H1 (cell line): ENCODE results near the gene ARHGEF1. TPM values are rescaled to one million over a fixed set of nuclear protein-coding genes. Genes with fewer than 3 reads are reported as not detected.

Experiments
- CTCF ChIA-PET: fragments of 300-600 bp; sonication (Branson Sonifier 250); formaldehyde crosslinking; loops from one replicate; lab custom pipeline; 2021; ENCODE audit not compliant: partially characterized antibody; lab: Charles Lee
- POLR2A ChIA-PET: fragments of 300-600 bp; sonication (Branson Sonifier 250); formaldehyde crosslinking; loops from one replicate; lab custom pipeline; 2021; ENCODE audit warnings: inconsistent platforms; ENCODE audit not compliant: partially characterized antibody; lab: Charles Lee
- DNase-seq, 2 experiments: peaks; one replicate each; pipeline versions ENCODE4 v3.0.0 to v3.0.0-alpha.2; 2010 to 2022; ENCODE audit warnings: low spot score in 2 of 2, low read depth in 1 of 2, mixed read lengths in 1 of 2
- FAIRE-seq: peaks from 2 replicates; lab custom pipeline; 2011; peaks lifted over from hg19 to GRCh38; lab: Jason Lieb, UNC
- H2AFZ ChIP-seq: 2 replicates; pipeline ENCODE4 v1.8.1; 2012; ENCODE audit warnings: low read length, inconsistent platforms
- H2AK5ac ChIP-seq: 2 replicates; pipeline ENCODE4 v1.6.1; 2013; ENCODE audit warnings: low read depth, low read length
- H2BK120ac ChIP-seq: replicated peaks from 2 replicates; pipeline ENCODE3; 2013; ENCODE audit warnings: low read depth, low read length, inconsistent platforms
- H2BK12ac ChIP-seq: 2 replicates; pipeline ENCODE4 v1.6.1; 2013; ENCODE audit warnings: low read depth, low read length
- H2BK15ac ChIP-seq: 2 replicates; pipeline ENCODE4 v1.6.1; 2013; ENCODE audit warnings: low read length
- H2BK20ac ChIP-seq: 2 replicates; pipeline ENCODE4 v1.6.1; 2013; ENCODE audit warnings: low read length
- H2BK5ac ChIP-seq: 2 replicates; pipeline ENCODE4 v1.6.1; 2013; ENCODE audit warnings: low read depth, low read length
- H3K14ac ChIP-seq: 2 replicates; pipeline ENCODE4 v1.6.1; 2013; ENCODE audit warnings: inconsistent platforms; ENCODE audit not compliant: insufficient read length
- H3K18ac ChIP-seq: 2 replicates; pipeline ENCODE4 v1.6.1; 2013; ENCODE audit warnings: low read length; ENCODE audit errors: extremely low read depth
- H3K23ac ChIP-seq: 2 replicates; pipeline ENCODE4 v1.6.1; 2013; ENCODE audit warnings: inconsistent platforms; ENCODE audit not compliant: insufficient read length
- H3K23me2 ChIP-seq: 2 replicates; pipeline ENCODE4 v1.6.1; 2013; ENCODE audit warnings: low read depth, low read length
- H3K27ac ChIP-seq: 2 replicates; pipeline ENCODE4 v1.6.1; 2011; ENCODE audit warnings: low read depth, low read length, inconsistent platforms
- H3K27me3 ChIP-seq, 4 experiments: replicated peaks in 1 of 4; 1 replicate in 1 of 4; 2 replicates in 3 of 4; pipeline versions ENCODE4 v1.6.1 to v1.8.1; 2011 to 2013; ENCODE audit warnings: low read length in 3 of 4, mild to moderate bottlenecking in 3 of 4, inconsistent platforms in 2 of 4, mixed read lengths in 2 of 4, moderate library complexity in 1 of 4; ENCODE audit not compliant: control insufficient read depth in 3 of 4, insufficient read depth in 3 of 4; ENCODE audit errors: extremely low read depth in 1 of 4
- H3K36me3 ChIP-seq, 4 experiments: 2 replicates each; pipeline versions ENCODE4 v1.6.1 to v1.8.1; 2011 to 2013; ENCODE audit warnings: mild to moderate bottlenecking in 4 of 4, low read length in 3 of 4, moderate library complexity in 2 of 4, control low read depth in 1 of 4, inconsistent platforms in 1 of 4; ENCODE audit not compliant: insufficient read depth in 4 of 4, control insufficient read depth in 2 of 4
- H3K4ac ChIP-seq: replicated peaks from 2 replicates; pipeline ENCODE3; 2013; ENCODE audit warnings: low read length, low read depth, mixed read lengths, inconsistent platforms; ENCODE audit not compliant: insufficient read length
- H3K4me1 ChIP-seq, 4 experiments: replicated peaks in 1 of 4; 1 replicate in 1 of 4; 2 replicates in 3 of 4; pipeline versions ENCODE4 v1.6.1 to v1.8.1; 2011 to 2013; ENCODE audit warnings: low read length in 3 of 4, inconsistent platforms in 2 of 4, mixed read lengths in 1 of 4; ENCODE audit not compliant: insufficient read depth in 4 of 4, control insufficient read depth in 3 of 4
- H3K4me2 ChIP-seq, 2 experiments: 2 replicates each; pipeline versions ENCODE4 v1.6.1 to v1.8.1; 2011 to 2013; ENCODE audit warnings: low read depth in 2 of 2, low read length in 2 of 2, control low read depth in 1 of 2, inconsistent platforms in 1 of 2, mild to moderate bottlenecking in 1 of 2; ENCODE audit not compliant: insufficient read depth in 1 of 2
- H3K4me3 ChIP-seq, 4 experiments: fragments of 200-600, 300-600 bp in 1 of 4; sonication (generic), shearing (Covaris generic), sonication (Bioruptor Twin) in 1 of 4; 2 replicates each; pipeline versions ENCODE4 v1.5.1 to v1.8.1; 2011 to 2016; ENCODE audit warnings: low read length in 4 of 4, low read depth in 3 of 4, control low read depth in 2 of 4, inconsistent platforms in 2 of 4, mild to moderate bottlenecking in 2 of 4, mixed read lengths in 1 of 4, moderate library complexity in 1 of 4; ENCODE audit not compliant: insufficient read depth in 2 of 4; ENCODE audit errors: extremely low read depth in 1 of 4
- H3K56ac ChIP-seq: replicated peaks from 2 replicates; pipeline ENCODE3; 2013; ENCODE audit warnings: low read depth, mild to moderate bottlenecking, mixed read lengths, low read length, inconsistent platforms; ENCODE audit not compliant: insufficient read length
- H3K79me1 ChIP-seq: 2 replicates; pipeline ENCODE4 v1.6.1; 2013; ENCODE audit warnings: low read depth, low read length, control low read depth
- H3K79me2 ChIP-seq, 2 experiments: 2 replicates each; pipeline versions ENCODE4 v1.6.1 to v1.8.1; 2012 to 2013; ENCODE audit warnings: low read length in 2 of 2, mild to moderate bottlenecking in 2 of 2, inconsistent platforms in 1 of 2; ENCODE audit not compliant: insufficient read depth in 2 of 2, control insufficient read depth in 1 of 2
- H3K9ac ChIP-seq, 4 experiments: replicated peaks in 1 of 4; 1 replicate in 1 of 4; 2 replicates in 3 of 4; pipeline versions ENCODE4 v1.6.1 to v1.8.1; 2011 to 2013; ENCODE audit warnings: low read depth in 3 of 4, low read length in 3 of 4, control low read depth in 2 of 4, mild to moderate bottlenecking in 2 of 4, moderate library complexity in 2 of 4, inconsistent platforms in 1 of 4; ENCODE audit errors: extremely low read depth in 1 of 4
- H3K9me3 ChIP-seq, 2 experiments: 2 replicates each; pipeline versions ENCODE4 v1.6.1 to v1.8.1; 2012 to 2013; ENCODE audit warnings: mild to moderate bottlenecking in 2 of 2, moderate library complexity in 2 of 2, control low read depth in 1 of 2, inconsistent platforms in 1 of 2, low read depth in 1 of 2, low read length in 1 of 2, mixed read lengths in 1 of 2; ENCODE audit not compliant: insufficient read depth in 2 of 2
- H4K20me1 ChIP-seq, 2 experiments: replicated peaks in 1 of 2; 2 replicates each; pipeline versions ENCODE3 to v1.8.1; 2011 to 2013; ENCODE audit warnings: inconsistent platforms in 2 of 2, low read length in 2 of 2, mild to moderate bottlenecking in 1 of 2; ENCODE audit not compliant: insufficient read depth in 2 of 2, control insufficient read depth in 1 of 2
- H4K5ac ChIP-seq: 2 replicates; pipeline ENCODE4 v1.6.1; 2013; ENCODE audit warnings: low read length, low read depth, mixed read lengths, inconsistent platforms; ENCODE audit not compliant: insufficient read length
- H4K8ac ChIP-seq: 2 replicates; pipeline ENCODE4 v1.8.0; 2013; ENCODE audit warnings: mild to moderate bottlenecking, moderate library complexity, low read length, inconsistent platforms; ENCODE audit not compliant: insufficient read depth; ENCODE audit errors: extremely low read depth
- H4K91ac ChIP-seq: replicated peaks from 2 replicates; pipeline ENCODE3; 2013; ENCODE audit warnings: low read length, mixed read lengths, inconsistent platforms; ENCODE audit not compliant: insufficient read length
- PHF8 ChIP-seq: fragments of 200-600 bp; sonication (generic); conservative IDR thresholded peaks from 2 replicates; pipeline ENCODE4 v1.7.1; 2012; ENCODE audit warnings: low read depth, mild to moderate bottlenecking, inconsistent platforms, low read length, moderate library complexity
- POLR2A ChIP-seq, 2 experiments: IDR thresholded peaks; 1 replicate in 1 of 2; 2 replicates in 1 of 2; pipeline ENCODE4 v1.6.1; 2011; ENCODE audit warnings: low read depth in 2 of 2, low read length in 2 of 2, mild to moderate bottlenecking in 2 of 2; ENCODE audit errors: control extremely low read depth in 1 of 2
- SIN3A ChIP-seq, 2 experiments: IDR thresholded peaks in 1 of 2; conservative IDR thresholded peaks in 1 of 2; 2 replicates each; pipeline ENCODE4 v1.6.1; 2011 to 2012; ENCODE audit warnings: low read length in 2 of 2, improper control_type of control experiment in 1 of 2, low read depth in 1 of 2, mild to moderate bottlenecking in 1 of 2
- SP1 ChIP-seq: IDR thresholded peaks from 2 replicates; pipeline ENCODE4 v1.6.1; 2011; ENCODE audit warnings: low read depth, low read length
- TAF7 ChIP-seq: optimal IDR thresholded peaks from 2 replicates; pipeline ENCODE3; 2011; ENCODE audit warnings: low read depth, mild to moderate bottlenecking, inconsistent platforms, low read length, moderate library complexity, borderline replicate concordance
- WGBS, 2 experiments: shearing (Covaris generic) in 1 of 2; methylation state at CpG; one replicate each; pipeline versions ENCODE4 v1.1.6 to v1.1.7; 2013 to 2015; ENCODE audit warnings: low lambda C conversion rate in 2 of 2, mixed read lengths in 2 of 2, inconsistent platforms in 1 of 2, low coverage in 1 of 2, missing lambda C conversion rate in 1 of 2; ENCODE audit not compliant: insufficient replicate concordance in 2 of 2, insufficient coverage in 1 of 2, insufficient read length in 1 of 2; ENCODE audit errors: extremely low coverage in 1 of 2, missing lambda C conversion rate in 1 of 2; 5-methylcytosine and 5-hydroxymethylcytosine counted together
- polyA plus RNA-seq, 7 experiments: library from polyadenylated mRNA; depleted of rRNA in 3 of 7; stranded (reverse) in 5 of 7; unstranded in 2 of 7; fragments of >200 nt in 5 of 7; fragments of 200-250 nt in 2 of 7; gene quantifications; 1 replicate in 5 of 7; 2 replicates in 1 of 7; 4 replicates in 1 of 7; pipeline versions ENCODE4 v1.2.1 to v1.2.3, GENCODE V29; 2011 to 2013; ENCODE audit warnings: missing spikeins in 2 of 7, mixed read lengths in 2 of 7
- total RNA-seq: library from RNA; stranded (reverse); fragmentation: NEBNext Ultra II Directional; extraction: Animal tissue kit (Norgen Biotek cat#: 25700); gene quantifications from 2 replicates; pipeline ENCODE4 v1.2.1, GENCODE V29; 2021

ARHGEF1 gene
- total and polyA plus RNA-seq, 2 of the 8 experiments (the other 6 are each of a cell fraction or from before 2014, with no cell fraction given) = 23.0 to 49.0 TPM

DNA sequence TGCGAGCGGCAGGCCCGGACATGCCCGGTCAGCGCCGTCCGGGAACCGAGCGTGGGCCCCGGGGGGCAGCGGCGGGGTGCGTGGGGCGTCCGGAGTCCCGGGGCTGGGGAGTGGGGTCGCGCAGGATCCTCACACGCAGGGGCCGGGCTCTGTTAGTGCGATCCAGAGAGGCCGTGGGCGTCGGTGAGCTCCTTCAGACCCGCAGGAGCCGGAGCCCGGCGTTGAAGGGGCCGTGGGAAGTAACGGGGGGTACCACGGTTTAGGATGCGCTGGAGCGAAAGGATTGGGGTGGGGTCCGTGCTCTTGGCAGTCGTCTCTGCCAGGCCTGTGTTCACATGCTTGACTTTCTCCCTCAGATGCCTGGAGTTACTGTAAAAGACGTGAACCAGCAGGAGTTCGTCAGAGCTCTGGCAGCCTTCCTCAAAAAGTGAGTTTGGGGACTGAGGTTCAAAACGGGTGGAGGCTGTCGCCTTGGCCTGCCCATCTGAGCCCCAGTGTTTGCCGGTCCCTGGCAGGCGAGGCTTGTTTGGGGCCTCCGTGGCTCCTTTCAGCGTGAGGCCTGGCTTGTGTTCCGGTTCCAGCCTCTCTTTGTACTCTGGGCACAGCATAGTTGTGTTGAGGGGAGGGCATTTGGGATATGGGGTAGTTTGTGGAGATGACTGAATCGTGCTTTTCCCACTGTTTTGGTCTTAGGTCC, 22.4 kb upstream of the ARHGEF1 start:
- H2AFZ ChIP-seq = no peak overlapping the region
- H2BK15ac ChIP-seq = peak overlapping the region; percentile 36; the same call in 1 of the 2 replicates
- H3K79me2 ChIP-seq = peaks cover 22 to 55% of the 10 kb centered on the region in 2 experiments
- TF ChIP-seq PHF8 (0 out of 2 replicates have a peak, but pooled peaks have one; percentile 0), POLR2A (IDR thresholded peaks at IDR 0.05; ENCODE audit: control extremely low read depth in 1 of 2, low read depth in 2 of 2, low read length in 2 of 2) (peak in 1 of 2 experiments; percentile 84; a peak in 2 of 3 replicates), SP1 (0 out of 2 replicates have a peak, but pooled peaks have one; percentile 66), SIN3A (conservative IDR thresholded peaks at IDR 0.05 in 1 of 2, IDR thresholded peaks at IDR 0.05 in 1 of 2; ENCODE audit: low read depth in 1 of 2, low read length in 2 of 2) (peak in 1 of 2 experiments; percentile 69; a peak in 1 of 4 replicates), TAF7 (no peak)
- 4% methylated on average over 26 of the region's 45 CpGs; no CpG with 5 or more reads in 1 of the 2 experiments for WGBS, 2 experiments
- no peaks in the 10 kb centered on the region for H3K9me3 ChIP-seq
- H2BK20ac ChIP-seq = no peak overlapping the region
- POLR2A ChIA-PET = interaction anchor here (0.5 to 7.9 kb wide), 47 partner anchors 10 to 1614 kb away, joined by 3 to 200 read pairs (median 4); partner anchors contain the start of genes ARHGEF1, B3GNT8, CD79A and DMAC2
- H2BK5ac ChIP-seq = peak overlapping the region; percentile 98
- H3K9ac ChIP-seq = peak overlapping the region; percentile 98 to 100 (median 99)
- H3K4ac ChIP-seq = peak overlapping the region; percentile 100
- H3K23me2 ChIP-seq = peaks cover 6% of the 10 kb centered on the region
- H4K5ac ChIP-seq = peak overlapping the region; percentile 75
- DNase-seq (no peak), FAIRE-seq (no peak)
- no peaks in the 10 kb centered on the region for H3K27me3 ChIP-seq
- H3K4me2 ChIP-seq = peak overlapping the region; percentile 92 to 97
- peak overlapping the region; percentile 81 to 99 (median 96) for H3K4me3 ChIP-seq
- H3K14ac ChIP-seq = no peak overlapping the region
- H3K79me1 ChIP-seq = peaks cover 18% of the 10 kb centered on the region
- H3K56ac ChIP-seq = peak overlapping the region; percentile 93
- H2BK12ac ChIP-seq = no peak overlapping the region
- peak overlapping the region; percentile 95 for H3K27ac ChIP-seq
- peaks cover 20 to 24% of the 10 kb centered on the region in 2 experiments for H4K20me1 ChIP-seq
- peaks cover 44 to 51% (median 48%) of the 10 kb centered on the region in 4 experiments for H3K36me3 ChIP-seq
- H3K23ac ChIP-seq = no peak overlapping the region
- peak overlapping the region; percentile 96 for H4K91ac ChIP-seq
- CTCF ChIA-PET = interaction anchor here (0.5 to 2.7 kb wide), 7 partner anchors 10 to 108 kb away, joined by 3 to 12 read pairs (median 6); partner anchors contain the start of gene RABAC1
- peak overlapping the region; percentile 38 for H2BK120ac ChIP-seq
- peak overlapping the region; percentile 92 for H3K18ac ChIP-seq
- H4K8ac ChIP-seq = peak overlapping the region; percentile 94
- peaks cover 3 to 26% (median 14%) of the 10 kb centered on the region in 4 experiments for H3K4me1 ChIP-seq
- peak overlapping the region; percentile 78 for H2AK5ac ChIP-seq
